B cell (primary cell): ENCODE data around the gene CCNT2. TPM values are rescaled to one million over a fixed set of nuclear protein-coding genes. Genes with fewer than 3 reads are reported as not detected.

Experiments used
- ATAC-seq: fragments of 200-7000 bp; cut with Tn5 transposase; one replicate; pipeline ENCODE4 v1.10.0; 2021; ENCODE audit warnings: low read depth, mild to moderate bottlenecking, moderate number of reproducible peaks, moderate library complexity
- CTCF ChIA-PET: fragments of 350-600 bp; sonication (Branson Sonifier 250); formaldehyde crosslinking; loops from one replicate; lab custom pipeline; 2021; ENCODE audit warnings: antibody characterized with exemption, inconsistent platforms; lab: Charles Lee
- POLR2A ChIA-PET: fragments of 350-600 bp; sonication (Branson Sonifier 250); formaldehyde crosslinking; loops from one replicate; lab custom pipeline; 2021; ENCODE audit warnings: antibody characterized with exemption; lab: Charles Lee
- DNase-seq: peaks from one replicate; pipeline ENCODE4 v3.0.0; 2013
- H2AFZ ChIP-seq: 2 replicates; pipeline ENCODE4 v1.6.1; 2012; ENCODE audit warnings: mild to moderate bottlenecking, low read depth, low read length; ENCODE audit not compliant: insufficient read depth, poor library complexity, severe bottlenecking
- H3K27ac ChIP-seq, 2 donors: 1 replicate in 1 of 2; 2 replicates in 1 of 2; pipeline ENCODE4 v1.5.1; 2012 to 2013; ENCODE audit warnings: low read length in 2 of 2, mild to moderate bottlenecking in 2 of 2, moderate library complexity in 1 of 2
- H3K27me3 ChIP-seq, 4 experiments: fragments of 200-600 bp in 1 of 4; sonication (generic) in 1 of 4; replicated peaks in 1 of 4; 1 replicate in 2 of 4; 2 replicates in 2 of 4; pipeline versions ENCODE4 v1.6.1 to v1.7.0; 2013 to 2016; ENCODE audit warnings: low read length in 3 of 4, mild to moderate bottlenecking in 2 of 4, mixed read lengths in 1 of 4, moderate library complexity in 1 of 4; ENCODE audit not compliant: insufficient read depth in 4 of 4, control insufficient read depth in 3 of 4; ENCODE audit errors: control extremely low read depth in 1 of 4
- H3K36me3 ChIP-seq, 2 experiments: replicated peaks in 1 of 2; 1 replicate in 1 of 2; 2 replicates in 1 of 2; pipeline versions ENCODE4 v1.6.1 to v1.7.1; 2013; ENCODE audit warnings: low read length in 1 of 2; ENCODE audit not compliant: insufficient read depth in 2 of 2, control insufficient read depth in 1 of 2; ENCODE audit errors: control extremely low read depth in 1 of 2, extremely low read depth in 1 of 2
- H3K4me1 ChIP-seq, 2 donors: fragments of 200-600 bp in 1 of 2; sonication (generic) in 1 of 2; 1 replicate in 1 of 2; 2 replicates in 1 of 2; pipeline versions ENCODE4 v1.5.1 to v1.6.1; 2013 to 2017; ENCODE audit warnings: low read length in 2 of 2; ENCODE audit not compliant: control insufficient read depth in 2 of 2, insufficient read depth in 2 of 2
- H3K4me2 ChIP-seq: replicated peaks from 2 replicates; pipeline ENCODE3; 2012; ENCODE audit warnings: mild to moderate bottlenecking, low read depth, low read length; ENCODE audit not compliant: poor library complexity, severe bottlenecking
- H3K4me3 ChIP-seq, 5 experiments: fragments of 200-600 bp in 1 of 5; sonication (generic) in 1 of 5; 1 replicate in 3 of 5; 2 replicates in 2 of 5; pipeline versions ENCODE4 v1.5.1 to v1.7.0; 2011 to 2016; ENCODE audit warnings: low read length in 4 of 5, mild to moderate bottlenecking in 4 of 5, low read depth in 2 of 5, control low read depth in 1 of 5, moderate library complexity in 1 of 5; ENCODE audit not compliant: insufficient read depth in 1 of 5; ENCODE audit errors: control extremely low read depth in 1 of 5, extremely low read depth in 1 of 5
- H3K79me2 ChIP-seq: fragments of 200-600 bp; sonication (generic); one replicate; pipeline ENCODE4 v1.6.0; 2016; ENCODE audit warnings: low read length; ENCODE audit not compliant: control insufficient read depth, insufficient read depth
- H3K9ac ChIP-seq: fragments of 200-600 bp; sonication (generic); 2 replicates; pipeline ENCODE4 v1.6.1; 2017; ENCODE audit warnings: mild to moderate bottlenecking, low read length, moderate library complexity
- H3K9me3 ChIP-seq, 3 donors: one replicate each; pipeline versions ENCODE4 v1.6.1 to v1.7.1; 2013; ENCODE audit warnings: low read length in 2 of 3; ENCODE audit not compliant: control insufficient read depth in 2 of 3, insufficient read depth in 1 of 3; ENCODE audit errors: control extremely low read depth in 1 of 3
- H4K20me1 ChIP-seq: 2 replicates; pipeline ENCODE4 v1.6.0; 2012; ENCODE audit warnings: mild to moderate bottlenecking, low read length; ENCODE audit not compliant: insufficient read depth, control insufficient read depth, poor library complexity, severe bottlenecking
- H3K27ac Mint-ChIP-seq: one replicate; pipeline ENCODE4 v1.8.0; 2021; ENCODE audit warnings: mixed read lengths
- H3K27me3 Mint-ChIP-seq: one replicate; pipeline ENCODE4 v1.8.0; 2021; ENCODE audit warnings: mixed read lengths
- H3K4me1 Mint-ChIP-seq: one replicate; pipeline ENCODE4 v1.8.0; 2021; ENCODE audit warnings: mixed read lengths
- H3K4me3 Mint-ChIP-seq: one replicate; pipeline ENCODE4 v1.8.0; 2021; ENCODE audit warnings: mixed read lengths
- H3K9me3 Mint-ChIP-seq: one replicate; pipeline ENCODE4 v1.8.0; 2022; ENCODE audit warnings: mixed read lengths; ENCODE audit not compliant: insufficient read depth
- CTCF ChIP-seq: fragments of 200-600 bp; IDR thresholded peaks from one replicate; pipeline ENCODE4 v1.8.0; 2022; ENCODE audit warnings: antibody characterized with exemption, mild to moderate bottlenecking
- EZH2 ChIP-seq: IDR thresholded peaks from 2 replicates; pipeline ENCODE4 v1.6.1; 2012; ENCODE audit warnings: borderline replicate concordance, low read depth, mild to moderate bottlenecking, moderate library complexity, low read length; ENCODE audit not compliant: insufficient read depth, poor library complexity, severe bottlenecking
- WGBS: methylation state at CpG from one replicate; pipeline ENCODE4 v1.1.5; 2013; ENCODE audit warnings: missing lambda C conversion rate; ENCODE audit not compliant: insufficient coverage; 5-methylcytosine and 5-hydroxymethylcytosine counted together
- intact Hi-C: fragments of 100-400 bp; cut with micrococcal nuclease; formaldehyde crosslinking; loops from one replicate; pipeline ENCODE4 v1.10.0; 2022
- polyA plus RNA-seq: library from polyadenylated mRNA; depleted of rRNA; stranded (reverse); fragments of >200 nt; gene quantifications from 2 replicates; pipeline ENCODE4 v1.2.3, GENCODE V29; 2012
- total RNA-seq, 2 donors: library from RNA; stranded (reverse); fragments of 120-200 nt in 1 of 2; gene quantifications; 1 replicate in 1 of 2; 2 replicates in 1 of 2; pipeline versions ENCODE4 v1.2.3 to v1.2.4, GENCODE V29; 2013 to 2022

CCNT2 gene
- total and polyA plus RNA-seq, 2 donors (not counting 1 experiment from before 2014, with no cell fraction given): 17.4 to 86.7 TPM

GRCh38 chr2:135002836-135003235 lies 84.2 kb downstream of the CCNT2 start:
- no peaks in the 10 kb centered on the region for H3K9me3 ChIP-seq
- Mint-ChIP-seq H3K27ac (no peak overlapping the region), H3K27me3 (peaks cover 20% of the 10 kb centered on the region), H3K9me3 (no peaks in the 10 kb centered on the region), H3K4me3 (no peak overlapping the region), H3K4me1 (peaks cover 6% of the 10 kb centered on the region)
- DNase-seq (no peak), ATAC-seq (no peak)
- peaks cover 0 to 7% (median 3%) of the 10 kb centered on the region in 4 experiments for H3K27me3 ChIP-seq
- CTCF ChIA-PET: interaction anchor here (0.6 to 13.7 kb wide), 7 partner anchors 14 to 795 kb away, joined by 3 to 219 read pairs (median 3); no protein-coding TSS in a partner anchor
- no peak overlapping the region for H3K4me2 ChIP-seq
- POLR2A ChIA-PET: no interaction called here
- H3K27ac ChIP-seq: no peak overlapping the region
- intact Hi-C loops: loop anchor here (5.0 kb wide), 1 partner anchor 794 kb away; no protein-coding TSS in a partner anchor
- no peak for TF ChIP-seq EZH2
- no peak for TF ChIP-seq CTCF
- 92% methylated on average over 3 of the region's 4 CpGs for WGBS
- H3K9ac ChIP-seq: no peak overlapping the region
- H3K79me2 ChIP-seq: no peaks in the 10 kb centered on the region
- H3K4me1 ChIP-seq: peaks cover 3 to 6% of the 10 kb centered on the region in 2 donors
- H4K20me1 ChIP-seq: no peaks in the 10 kb centered on the region
- no peak overlapping the region for H3K4me3 ChIP-seq
- H2AFZ ChIP-seq: no peak overlapping the region
- no peaks in the 10 kb centered on the region for H3K36me3 ChIP-seq

- ATAC-seq: peak; percentile 76
- peak overlapping the region; percentile 9 for H3K4me2 ChIP-seq
Measured at GRCh38 chr2:135004005-135004746, 85.6 kb downstream of the CCNT2 start.

More at GRCh38 chr2:135004005-135004746, 85.6 kb downstream of the CCNT2 start:
- DNase-seq: peak; percentile 74
- H3K27me3 Mint-ChIP-seq: peaks cover 23% of the 10 kb centered on the region
- H3K36me3 ChIP-seq: no peaks in the 10 kb centered on the region
- ChIA-PET CTCF (interaction anchor here (0.6 to 13.7 kb wide), 24 partner anchors 9 to 793 kb away, joined by 3 to 219 read pairs (median 4); partner anchors contain the start of gene RAB3GAP1), POLR2A (no interaction called here)
- no peaks in the 10 kb centered on the region for H3K9me3 Mint-ChIP-seq
- no peaks in the 10 kb centered on the region for H3K79me2 ChIP-seq
- H4K20me1 ChIP-seq: no peaks in the 10 kb centered on the region
- peaks cover 6% of the 10 kb centered on the region for H3K4me1 Mint-ChIP-seq
- H3K4me3 ChIP-seq: no peak overlapping the region
- H3K9ac ChIP-seq: no peak overlapping the region
- TF ChIP-seq EZH2: no peak
- peak; percentile 92 for TF ChIP-seq CTCF
- H3K9me3 ChIP-seq: no peaks in the 10 kb centered on the region
- H3K4me3 Mint-ChIP-seq: no peak overlapping the region
- WGBS: 13% methylated on average over 11 of the region's 17 CpGs
- H3K27me3 ChIP-seq: peaks cover 0 to 7% (median 3%) of the 10 kb centered on the region in 4 experiments
- H3K27ac Mint-ChIP-seq: no peak overlapping the region
- peaks cover 3 to 6% of the 10 kb centered on the region in 2 donors for H3K4me1 ChIP-seq
- H3K27ac ChIP-seq: no peak overlapping the region
- H2AFZ ChIP-seq: peak overlapping the region; percentile 43
- intact Hi-C loops: loop anchor here (1.0 to 5.0 kb wide), 3 partner anchors 527 to 793 kb away; partner anchors contain the start of genes R3HDM1 and ZRANB3
